Activated CD4-positive, CD25-positive, alpha-beta regulatory T cell treated with anti-CD3 and anti-CD28 coated beads, Interleukin-2, amount 50 U/mL, for 72 hours (primary cell): ENCODE measurements around the gene PCCA.
A peak's percentile ranks its signal among the peaks of the same experiment; 100 is the strongest.
"Not testable (repeated sequence)": the region's sequence is repeated elsewhere in the genome, so short reads cannot be mapped to it uniquely, and the experiment has no call there.

Source experiments
- DNase-seq: peaks from one replicate; pipeline ENCODE4 v3.0.0; 2021

Gene PCCA

GRCh38 chr13:100088644-100089464 lies at the start of gene PCCA:
Gene PCCA (plus strand): TSS chr13:100089093. CDS start chr13:100089121, 28 bp downstream.
- peak; percentile 84 for DNase-seq

DNA sequence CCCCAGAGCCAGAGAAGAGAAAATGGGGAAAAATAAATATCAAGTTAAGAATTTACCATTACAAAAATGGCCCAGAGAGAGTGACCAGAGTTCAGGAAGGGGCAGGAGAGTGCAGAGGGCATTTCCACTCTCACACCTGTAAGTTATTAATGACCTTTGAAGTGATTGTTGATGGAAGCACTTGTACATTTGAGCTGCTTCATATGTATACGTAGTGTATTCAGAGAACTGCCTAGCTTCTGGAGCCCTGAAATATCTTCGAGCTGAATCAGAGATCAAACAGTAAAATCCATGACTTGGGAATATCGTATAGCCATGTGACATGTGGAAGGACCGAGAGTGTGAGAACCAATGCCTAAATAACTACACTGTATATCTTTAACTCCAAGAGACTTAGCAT lies 49.2 kb upstream of the PCCA start:
- DNase-seq: no peak

DNA sequence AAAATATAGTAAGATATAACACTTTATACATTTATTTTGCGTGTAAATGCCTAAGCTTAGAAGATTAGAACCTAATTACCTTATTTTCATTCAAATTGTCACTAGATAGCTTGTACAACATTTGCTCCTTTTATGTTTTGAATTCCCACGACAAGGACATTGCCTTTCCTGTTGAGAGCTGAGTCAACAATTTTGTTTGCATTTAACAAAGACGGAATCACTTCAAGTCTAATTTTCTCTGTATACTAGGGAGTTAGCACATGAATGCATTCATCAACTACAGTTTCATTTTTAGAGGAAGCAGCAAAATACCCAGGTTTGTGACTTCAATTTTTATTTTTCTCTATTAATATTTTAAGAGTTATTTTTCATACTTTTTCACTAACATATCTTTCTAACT lies 48.7 kb upstream of the PCCA start:
- DNase-seq: no peak

DNA sequence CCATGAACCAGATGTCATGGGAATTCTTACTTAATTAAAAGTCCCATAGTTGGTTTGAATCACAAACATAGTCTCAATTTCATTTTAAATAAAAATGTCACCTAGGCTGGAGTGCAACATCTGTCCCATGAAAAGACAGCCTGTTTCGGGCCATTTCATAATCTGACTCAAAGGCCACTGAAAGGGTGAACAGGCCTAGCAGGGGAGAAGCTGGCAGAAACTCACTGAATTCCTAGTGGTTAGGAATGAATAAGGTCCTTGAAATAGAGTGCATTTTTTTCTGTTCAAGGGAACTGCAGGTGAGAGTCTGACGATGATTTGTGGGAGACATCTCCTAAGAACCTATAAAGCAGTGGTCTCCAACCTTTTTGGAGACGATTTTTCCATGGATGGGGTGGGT lies 44.0 kb upstream of the PCCA start:
- DNase-seq: no peak

GRCh38 chr13:100045355-100045754 lies 43.5 kb upstream of the PCCA start:
- no peak for DNase-seq

GRCh38 chr13:100051070-100051469 lies 37.8 kb upstream of the PCCA start:
- no peak for DNase-seq

DNA sequence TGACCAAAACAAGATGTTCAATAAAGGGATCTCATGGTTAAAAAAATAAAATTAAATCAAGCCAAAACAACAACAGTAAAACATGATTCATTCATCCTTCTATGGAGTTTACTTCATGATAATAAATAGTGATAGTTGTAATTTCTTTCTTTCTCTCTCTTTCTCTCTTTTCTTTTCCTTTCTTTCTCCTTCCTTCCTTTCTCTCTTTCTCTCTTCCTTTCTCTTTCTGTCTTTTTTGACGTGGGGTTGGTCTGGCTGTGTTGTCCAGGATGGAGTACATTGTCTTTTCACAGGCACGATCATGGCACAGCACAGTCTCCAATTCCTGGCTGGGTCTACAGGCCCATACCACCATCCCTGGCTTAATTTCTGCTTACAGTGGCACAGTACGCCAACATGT lies 29.1 kb upstream of the PCCA start:
- no peak for DNase-seq

DNA sequence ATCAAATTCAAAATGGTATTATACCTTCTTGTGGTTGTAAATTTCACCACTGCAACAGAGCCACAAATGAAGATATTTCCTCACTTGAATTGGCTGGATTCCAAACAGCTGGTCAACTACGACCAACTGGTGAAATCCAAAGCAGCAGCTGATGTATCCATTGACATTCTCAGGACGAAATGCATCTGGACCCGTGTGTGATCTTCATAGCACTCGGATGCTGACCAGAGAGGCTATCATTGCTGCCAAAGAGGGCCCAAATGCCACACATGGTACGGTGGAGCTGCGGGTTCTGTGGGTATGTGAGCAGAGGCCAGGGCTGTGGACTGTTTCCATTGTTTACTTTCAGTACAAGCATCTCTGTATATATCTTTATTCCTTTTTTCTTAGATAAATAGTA lies 25.6 kb upstream of the PCCA start:
- no peak for DNase-seq

DNA sequence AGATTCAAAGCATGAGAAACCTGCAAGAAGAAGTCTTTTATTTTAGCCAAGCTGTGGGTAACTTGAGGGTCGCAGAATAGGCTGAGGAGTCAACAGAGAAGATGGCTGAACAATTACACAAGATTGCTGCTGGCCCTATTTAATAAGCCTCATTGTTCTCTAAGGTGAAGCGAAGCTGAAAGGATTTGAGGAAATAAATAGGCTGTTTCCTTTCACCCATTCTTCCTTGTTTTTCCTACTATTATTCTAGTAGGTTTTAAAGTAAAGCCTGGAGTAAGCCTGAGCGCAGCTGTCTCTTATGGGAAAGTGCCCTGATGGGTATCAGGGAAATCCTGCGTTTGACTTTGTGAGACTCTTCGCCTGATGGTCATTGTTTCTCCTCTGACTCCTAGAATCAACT lies 25.0 kb upstream of the PCCA start:
- DNase-seq: no peak

- DNase-seq: no peak
Observed at GRCh38 chr13:100068133-100068931, 20.6 kb upstream of the PCCA start.

- no peak for DNase-seq
Observed at GRCh38 chr13:100069278-100069677, 19.6 kb upstream of the PCCA start.

- no peak for DNase-seq
Observed at GRCh38 chr13:100075700-100076587, 12.9 kb upstream of the PCCA start.

GRCh38 chr13:100079003-100079402 lies 9.9 kb upstream of the PCCA start:
- not testable (repeated sequence) for DNase-seq

DNA sequence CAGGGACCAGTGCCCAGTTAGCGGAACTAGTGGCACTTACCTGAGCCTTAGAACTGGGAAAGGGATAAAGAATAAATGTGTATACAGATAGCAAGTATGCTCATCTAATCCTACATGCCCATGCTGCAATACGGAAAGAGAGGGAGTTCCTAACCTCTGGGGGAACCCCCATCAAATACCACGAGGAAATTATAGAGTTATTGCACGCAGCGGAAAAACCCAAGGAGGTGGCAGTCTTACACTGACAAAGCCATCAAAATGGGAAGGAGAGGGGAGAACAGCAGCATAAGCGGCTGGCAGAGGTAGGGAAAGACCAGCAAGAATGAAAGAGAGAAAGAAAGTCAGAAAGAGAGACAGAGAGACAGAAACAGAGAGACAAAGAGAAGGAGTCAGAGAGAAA lies 5.5 kb upstream of the PCCA start:
- not testable (repeated sequence) for DNase-seq

DNA sequence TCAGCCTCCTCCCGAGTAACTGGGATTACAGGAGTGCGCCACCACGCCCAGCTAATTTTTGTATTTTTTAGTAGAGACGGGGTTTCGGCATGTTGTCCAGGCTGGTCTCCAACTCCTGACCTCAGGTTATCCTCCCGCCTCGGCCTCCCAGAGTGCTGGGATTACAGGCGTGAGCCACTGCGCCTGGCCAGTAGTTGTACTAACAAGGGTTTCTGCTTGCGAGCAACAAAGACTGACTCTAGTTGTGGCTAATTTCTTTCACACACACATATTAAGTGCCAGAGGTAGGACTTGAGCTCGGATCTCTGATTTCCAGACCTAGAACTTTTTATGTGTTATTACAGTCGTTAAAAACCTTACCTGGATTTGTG lies 635 bp upstream of the PCCA start:
- DNase-seq: no peak

GRCh38 chr13:100089465-100090032 lies 656 bp downstream of the PCCA start:
- no peak for DNase-seq

DNA sequence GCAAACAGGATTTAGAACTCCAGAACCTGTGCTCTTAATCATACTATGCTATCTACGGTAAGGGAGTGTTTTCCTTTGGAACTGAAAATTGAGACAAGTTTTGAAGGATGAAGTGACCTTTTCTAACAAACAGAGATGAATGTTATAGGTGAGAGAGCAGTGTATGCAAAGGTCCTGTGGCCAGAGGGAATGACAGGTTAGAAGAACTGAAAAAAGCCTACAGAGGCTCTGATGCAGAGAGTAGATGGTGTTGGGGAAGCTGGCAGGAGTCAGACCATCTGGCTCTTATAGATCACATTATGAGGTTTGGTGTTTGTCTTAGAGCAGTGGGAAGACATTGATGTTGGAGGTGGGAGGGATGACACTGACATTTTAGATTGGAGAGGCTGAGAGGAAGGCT lies 2.0 kb downstream of the PCCA start:
- no peak for DNase-seq

DNA sequence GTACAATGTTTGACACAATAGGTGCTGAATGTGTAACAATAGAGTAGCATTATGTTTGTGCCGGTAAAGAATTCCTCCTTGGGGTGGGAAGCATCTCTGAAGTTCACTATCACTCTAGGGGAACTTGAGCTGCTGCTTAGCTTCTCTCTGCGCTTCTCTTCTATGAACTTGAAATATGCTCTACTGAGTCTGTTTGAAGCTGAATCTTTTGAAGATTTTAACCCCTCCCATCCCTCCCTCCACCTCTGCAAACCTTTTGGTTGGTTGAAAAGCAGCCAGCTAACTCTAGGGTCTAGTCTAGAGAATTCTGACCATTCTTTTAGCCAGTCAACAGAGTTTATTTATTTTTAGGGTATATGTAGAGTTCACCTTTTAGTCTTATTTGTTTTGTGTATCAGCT lies 2.5 kb downstream of the PCCA start:
- no peak for DNase-seq

DNA sequence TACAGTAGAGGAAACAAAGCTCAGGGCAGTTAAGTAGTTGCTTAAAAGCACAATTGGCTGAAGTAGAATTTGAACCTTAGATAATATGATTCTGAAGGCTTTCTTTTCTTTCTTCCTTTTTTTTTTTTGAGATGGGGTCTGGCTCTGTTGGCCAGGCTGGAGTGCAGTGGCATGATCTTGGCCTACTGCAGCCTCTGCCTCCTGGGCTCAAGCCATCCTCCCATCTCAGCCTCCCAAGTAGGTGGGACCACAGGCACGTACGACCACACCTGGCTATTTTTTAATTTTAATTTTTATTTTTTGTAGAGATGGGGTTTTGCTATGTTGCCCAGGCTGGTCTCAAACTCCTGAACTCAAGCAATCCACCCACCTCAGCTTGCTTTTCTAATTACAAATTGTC lies 3.4 kb downstream of the PCCA start:
- not testable (repeated sequence) for DNase-seq

- DNase-seq: no peak
Observed at GRCh38 chr13:100095498-100095897, 6.6 kb downstream of the PCCA start.

DNA sequence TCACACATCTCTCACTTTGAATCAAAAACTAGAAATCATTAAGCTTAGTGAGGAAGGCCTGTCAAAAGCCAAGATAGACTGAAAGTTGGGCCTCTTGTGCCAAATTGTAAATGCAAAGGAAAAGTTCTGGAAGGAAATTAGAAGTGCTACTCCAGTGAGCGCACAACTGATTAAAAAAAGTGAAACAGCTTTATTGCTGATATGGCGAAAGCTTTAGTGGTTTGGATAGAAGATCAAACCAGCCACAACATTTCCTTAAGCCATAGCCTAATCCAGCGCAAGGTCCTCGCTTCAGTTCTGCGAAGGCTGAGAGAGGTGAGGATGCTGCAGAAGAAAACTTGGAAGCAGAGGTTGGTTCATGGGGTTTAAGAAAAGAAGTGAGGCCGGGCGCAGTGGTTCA lies 7.6 kb downstream of the PCCA start:
- no peak for DNase-seq

GRCh38 chr13:100097821-100098220 lies 8.9 kb downstream of the PCCA start:
- DNase-seq: no peak
